WTC11 (cell line): ENCODE data around the gene MSH3. TPM values are rescaled to one million over a fixed set of nuclear protein-coding genes. Genes with fewer than 3 reads are reported as not detected.
A peak's percentile ranks its signal among the peaks of the same experiment; 100 is the strongest.

Experiments used
- ATAC-seq: fragments of 200-7000 bp; cut with Tn5 transposase; 2 replicates; pipeline ENCODE4 v1.10.0; 2021; ENCODE audit warnings: mild to moderate bottlenecking, moderate library complexity
- CTCF ChIA-PET: fragments of 300-600 bp; sonication (Branson Sonifier 250); formaldehyde crosslinking; loops from one replicate; lab custom pipeline; 2021; ENCODE audit warnings: antibody characterized with exemption; lab: Charles Lee
- POLR2A ChIA-PET: fragments of 350-600 bp; sonication (Branson Sonifier 250); formaldehyde crosslinking; loops from one replicate; lab custom pipeline; 2021; ENCODE audit warnings: antibody characterized with exemption; lab: Charles Lee
- DNase-seq: peaks from one replicate; pipeline ENCODE4 v3.0.0; 2021; ENCODE audit warnings: low spot score
- H3K27ac Mint-ChIP-seq: 2 replicates; pipeline ENCODE4 v1.8.0; 2021; ENCODE audit warnings: mixed read lengths
- H3K27me3 Mint-ChIP-seq: 2 replicates; pipeline ENCODE4 v1.8.0; 2021; ENCODE audit warnings: low read depth, mild to moderate bottlenecking, moderate library complexity, mixed read lengths
- H3K36me3 Mint-ChIP-seq: 2 replicates; pipeline ENCODE4 v1.8.0; 2021; ENCODE audit warnings: mixed read lengths
- H3K4me1 Mint-ChIP-seq: 2 replicates; pipeline ENCODE4 v1.8.0; 2022; ENCODE audit warnings: mixed read lengths
- H3K4me3 Mint-ChIP-seq: 2 replicates; pipeline ENCODE4 v1.8.0; 2021; ENCODE audit warnings: mild to moderate bottlenecking, moderate library complexity, mixed read lengths
- H3K9me3 Mint-ChIP-seq: 2 replicates; pipeline ENCODE4 v1.8.0; 2021; ENCODE audit warnings: mixed read lengths
- ATF1 ChIP-seq: sonication (generic); formaldehyde crosslinking; IDR thresholded peaks from 2 replicates; pipeline ENCODE4 v1.8.1; 2023; ENCODE audit warnings: mild to moderate bottlenecking, moderate library complexity, missing genetic modification reagents
- CREB1 ChIP-seq: sonication (generic); formaldehyde crosslinking; IDR thresholded peaks from 2 replicates; pipeline ENCODE4 v1.8.0; 2023; ENCODE audit warnings: mild to moderate bottlenecking, missing genetic modification reagents
- ELF4 ChIP-seq: sonication (generic); formaldehyde crosslinking; IDR thresholded peaks from 2 replicates; pipeline ENCODE4 v1.8.1; 2022; ENCODE audit warnings: low read depth, mild to moderate bottlenecking, moderate library complexity, missing genetic modification reagents
- EMX1 ChIP-seq: fragments of 250-450 bp; sonication (Bioruptor Pico); IDR thresholded peaks from 2 replicates; pipeline ENCODE4 v1.8.0; 2021; ENCODE audit warnings: mild to moderate bottlenecking
- GTF2I ChIP-seq: fragments of 250-450 bp; sonication (Bioruptor Pico); conservative IDR thresholded peaks from 2 replicates; pipeline ENCODE4 v1.4.0; 2021; ENCODE audit warnings: mild to moderate bottlenecking
- JAZF1 ChIP-seq: fragments of 250-450 bp; sonication (Bioruptor Pico); IDR thresholded peaks from 2 replicates; pipeline ENCODE4 v1.9.0; 2021; ENCODE audit warnings: moderate library complexity, mild to moderate bottlenecking, inconsistent platforms
- NFATC4 ChIP-seq: fragments of 250-450 bp; sonication (Bioruptor Pico); IDR thresholded peaks from 2 replicates; pipeline ENCODE4 v1.9.0; 2021; ENCODE audit warnings: mild to moderate bottlenecking
- TEAD4 ChIP-seq: sonication (generic); formaldehyde crosslinking; IDR thresholded peaks from 2 replicates; pipeline ENCODE4 v1.8.0; 2022; ENCODE audit warnings: mild to moderate bottlenecking, missing genetic modification reagents
- ZBTB21 ChIP-seq: sonication (generic); formaldehyde crosslinking; IDR thresholded peaks from 2 replicates; pipeline ENCODE4 v1.8.1; 2023; ENCODE audit warnings: mild to moderate bottlenecking, missing genetic modification reagents, borderline replicate concordance
- ZNF219 ChIP-seq: sonication (generic); formaldehyde crosslinking; IDR thresholded peaks from 2 replicates; pipeline ENCODE4 v1.8.0; 2023; ENCODE audit warnings: missing genetic modification reagents, mild to moderate bottlenecking, borderline replicate concordance
- ZNF263 ChIP-seq: sonication (generic); formaldehyde crosslinking; IDR thresholded peaks from 2 replicates; pipeline ENCODE4 v1.8.1; 2022; ENCODE audit warnings: low read depth, mild to moderate bottlenecking, moderate library complexity, missing genetic modification reagents
- ZNF396 ChIP-seq: fragments of 250-450 bp; sonication (Bioruptor Pico); IDR thresholded peaks from 2 replicates; pipeline ENCODE4 v1.8.0; 2021; ENCODE audit warnings: mild to moderate bottlenecking, moderate library complexity, borderline replicate concordance
- total RNA-seq: library from RNA; stranded (reverse); gene quantifications from 3 replicates; pipeline ENCODE4 v1.2.3, GENCODE V29; 2021
- TF ChIP-seq, protein P1 (sequence below): sonication (generic); formaldehyde crosslinking; IDR thresholded peaks from 2 replicates; pipeline ENCODE4 v1.8.0; 2023; ENCODE audit warnings: missing genetic modification reagents
- TF ChIP-seq, protein P2 (sequence below): sonication (generic); formaldehyde crosslinking; IDR thresholded peaks from 2 replicates; pipeline ENCODE4 v1.8.1; 2022; ENCODE audit warnings: mild to moderate bottlenecking, missing genetic modification reagents, moderate library complexity, borderline replicate concordance
- TF ChIP-seq, protein P3 (sequence below): sonication (generic); formaldehyde crosslinking; IDR thresholded peaks from 2 replicates; pipeline ENCODE4 v1.8.1; 2022; ENCODE audit warnings: low read depth, mild to moderate bottlenecking, moderate library complexity, missing genetic modification reagents, borderline replicate concordance
- TF ChIP-seq, protein P4 (sequence below): sonication (generic); formaldehyde crosslinking; IDR thresholded peaks from 2 replicates; pipeline ENCODE4 v1.8.1; 2023; ENCODE audit warnings: mild to moderate bottlenecking, missing genetic modification reagents
- TF ChIP-seq, protein P5 (sequence below): sonication (generic); formaldehyde crosslinking; IDR thresholded peaks from 2 replicates; pipeline ENCODE4 v1.8.0; 2022; ENCODE audit warnings: mild to moderate bottlenecking, missing genetic modification reagents

MSH3 gene
- total RNA-seq, 1 experiment from 2014 or later, result 14.6 TPM

DNA sequence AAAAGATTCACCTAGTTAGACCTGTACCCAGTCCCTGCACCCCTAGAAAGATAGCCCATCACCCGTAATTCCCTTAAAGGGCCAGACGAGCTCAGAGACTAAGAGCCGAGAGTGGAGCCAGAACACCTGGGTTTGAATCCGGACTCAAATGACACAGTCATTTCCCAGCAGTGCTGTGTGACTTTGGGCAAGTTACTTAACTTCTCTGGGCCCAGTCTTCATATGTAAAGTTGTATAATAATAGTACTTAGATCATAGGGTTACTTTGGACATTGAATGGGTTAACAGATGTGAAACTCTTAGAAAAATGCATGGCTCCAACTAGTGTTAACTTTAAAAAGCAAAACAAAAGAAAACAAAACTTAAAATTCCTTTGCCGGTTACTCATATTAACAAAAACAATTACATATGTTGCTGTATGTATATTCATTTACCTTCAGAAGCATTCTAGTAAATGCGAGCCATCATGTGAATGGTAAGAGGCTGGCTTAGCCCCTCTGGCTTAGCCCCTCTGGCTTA is 265.3 kb downstream of the MSH3 start:
- ChIA-PET CTCF (interaction anchor here (1.3 kb wide), 1 partner anchor 189 kb away, joined by 3 read pairs; no protein-coding TSS in a partner anchor), POLR2A (no interaction called here)
- Mint-ChIP-seq H3K36me3 (no peaks in the 10 kb centered on the region), H3K9me3 (peaks cover 8% of the 10 kb centered on the region; the same call in 1 of the 2 replicates), H3K4me3 (no peak overlapping the region), H3K4me1 (peaks cover 15% of the 10 kb centered on the region), H3K27ac (no peak overlapping the region), H3K27me3 (no peaks in the 10 kb centered on the region)
- no peak for ATAC-seq
- no peak for TF ChIP-seq TEAD4 (CRISPR knock-in tag)
- TF ChIP-seq GTF2I (CRISPR knock-in tag), result 0 out of 2 replicates have a peak, but pooled peaks have one; percentile 28
- no peak for DNase-seq

DNA sequence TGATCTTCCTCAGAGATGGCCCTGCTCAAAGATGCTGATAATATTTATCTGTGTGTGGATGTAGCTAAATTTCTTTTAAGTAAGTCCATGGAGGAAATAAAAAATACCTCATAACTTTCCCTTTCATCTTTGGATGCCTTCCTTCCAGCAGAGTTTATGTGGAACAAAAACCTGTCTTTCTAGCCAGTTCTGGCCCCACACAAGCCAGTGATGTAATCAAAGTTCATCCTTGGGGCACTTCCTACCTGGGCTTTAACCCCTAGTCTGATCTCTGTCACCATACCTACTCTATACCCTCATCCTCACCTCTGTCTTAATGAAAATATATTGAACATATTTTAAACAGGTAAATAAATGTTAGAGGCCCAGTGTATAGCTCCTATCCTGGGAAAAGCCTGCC is 265.9 kb downstream of the MSH3 start:
- TF ChIP-seq, protein P1, sequence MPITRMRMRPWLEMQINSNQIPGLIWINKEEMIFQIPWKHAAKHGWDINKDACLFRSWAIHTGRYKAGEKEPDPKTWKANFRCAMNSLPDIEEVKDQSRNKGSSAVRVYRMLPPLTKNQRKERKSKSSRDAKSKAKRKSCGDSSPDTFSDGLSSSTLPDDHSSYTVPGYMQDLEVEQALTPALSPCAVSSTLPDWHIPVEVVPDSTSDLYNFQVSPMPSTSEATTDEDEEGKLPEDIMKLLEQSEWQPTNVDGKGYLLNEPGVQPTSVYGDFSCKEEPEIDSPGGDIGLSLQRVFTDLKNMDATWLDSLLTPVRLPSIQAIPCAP (CRISPR knock-in tag), result no peak
- no peak for TF ChIP-seq GTF2I (CRISPR knock-in tag)
- TF ChIP-seq CREB1 (CRISPR knock-in tag), result no peak
- no peak for TF ChIP-seq TEAD4 (CRISPR knock-in tag)
- no peak for TF ChIP-seq ZNF263 (CRISPR knock-in tag)
- TF ChIP-seq ELF4 (CRISPR knock-in tag), result no peak
- TF ChIP-seq ZNF396, result no peak
- no peak for TF ChIP-seq ZBTB21 (CRISPR knock-in tag)
- TF ChIP-seq, protein P2, sequence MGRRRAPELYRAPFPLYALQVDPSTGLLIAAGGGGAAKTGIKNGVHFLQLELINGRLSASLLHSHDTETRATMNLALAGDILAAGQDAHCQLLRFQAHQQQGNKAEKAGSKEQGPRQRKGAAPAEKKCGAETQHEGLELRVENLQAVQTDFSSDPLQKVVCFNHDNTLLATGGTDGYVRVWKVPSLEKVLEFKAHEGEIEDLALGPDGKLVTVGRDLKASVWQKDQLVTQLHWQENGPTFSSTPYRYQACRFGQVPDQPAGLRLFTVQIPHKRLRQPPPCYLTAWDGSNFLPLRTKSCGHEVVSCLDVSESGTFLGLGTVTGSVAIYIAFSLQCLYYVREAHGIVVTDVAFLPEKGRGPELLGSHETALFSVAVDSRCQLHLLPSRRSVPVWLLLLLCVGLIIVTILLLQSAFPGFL, result no peak
- TF ChIP-seq, protein P3, sequence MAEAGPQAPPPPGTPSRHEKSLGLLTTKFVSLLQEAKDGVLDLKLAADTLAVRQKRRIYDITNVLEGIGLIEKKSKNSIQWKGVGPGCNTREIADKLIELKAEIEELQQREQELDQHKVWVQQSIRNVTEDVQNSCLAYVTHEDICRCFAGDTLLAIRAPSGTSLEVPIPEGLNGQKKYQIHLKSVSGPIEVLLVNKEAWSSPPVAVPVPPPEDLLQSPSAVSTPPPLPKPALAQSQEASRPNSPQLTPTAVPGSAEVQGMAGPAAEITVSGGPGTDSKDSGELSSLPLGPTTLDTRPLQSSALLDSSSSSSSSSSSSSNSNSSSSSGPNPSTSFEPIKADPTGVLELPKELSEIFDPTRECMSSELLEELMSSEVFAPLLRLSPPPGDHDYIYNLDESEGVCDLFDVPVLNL (CRISPR knock-in tag), result no peak
- no peak for TF ChIP-seq JAZF1 (CRISPR knock-in tag)
- TF ChIP-seq NFATC4 (CRISPR knock-in tag), result no peak
- TF ChIP-seq, all 79 proteins: peak for 0
- Mint-ChIP-seq H3K36me3 (no peaks in the 10 kb centered on the region), H3K27me3 (no peaks in the 10 kb centered on the region), H3K9me3 (peaks cover 8% of the 10 kb centered on the region; the same call in 1 of the 2 replicates), H3K4me1 (peaks cover 15% of the 10 kb centered on the region), H3K27ac (no peak overlapping the region), H3K4me3 (no peak overlapping the region)
- DNase-seq, result no peak
- no peak for ATAC-seq
- ChIA-PET POLR2A (no interaction called here), CTCF (no interaction called here)

DNA sequence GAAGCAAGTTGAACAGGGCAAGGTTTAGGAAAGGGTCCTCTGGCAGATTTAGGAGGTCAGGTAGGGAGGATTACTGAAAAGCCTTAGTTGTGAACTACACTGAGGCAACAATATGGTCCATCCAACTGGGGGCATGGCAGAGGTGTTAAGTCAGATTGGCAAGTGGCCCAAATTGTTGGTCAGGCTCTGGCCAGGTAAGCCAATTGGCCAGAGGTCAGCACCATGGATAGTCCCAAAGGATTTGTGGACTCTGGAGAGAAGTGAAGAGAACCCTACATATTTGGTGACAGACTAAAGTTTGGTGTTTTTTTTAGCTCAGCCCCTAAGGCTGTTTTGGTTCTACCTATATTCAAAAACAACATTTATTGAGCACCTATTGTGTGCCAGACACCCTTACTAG is 266.6 kb downstream of the MSH3 start:
- DNase-seq, result peak; percentile 29
- no peaks in the 10 kb centered on the region for H3K27me3 Mint-ChIP-seq
- peaks cover 15% of the 10 kb centered on the region for H3K4me1 Mint-ChIP-seq
- no peak overlapping the region for H3K4me3 Mint-ChIP-seq
- peaks cover 3% of the 10 kb centered on the region; the same call in 1 of the 2 replicates for H3K9me3 Mint-ChIP-seq
- POLR2A ChIA-PET, result no interaction called here
- no peaks in the 10 kb centered on the region for H3K36me3 Mint-ChIP-seq
- CTCF ChIA-PET, result no interaction called here
- no peak for TF ChIP-seq ZNF219 (CRISPR knock-in tag)
- no peak overlapping the region for H3K27ac Mint-ChIP-seq
- ATAC-seq, result peak; percentile 60

DNA sequence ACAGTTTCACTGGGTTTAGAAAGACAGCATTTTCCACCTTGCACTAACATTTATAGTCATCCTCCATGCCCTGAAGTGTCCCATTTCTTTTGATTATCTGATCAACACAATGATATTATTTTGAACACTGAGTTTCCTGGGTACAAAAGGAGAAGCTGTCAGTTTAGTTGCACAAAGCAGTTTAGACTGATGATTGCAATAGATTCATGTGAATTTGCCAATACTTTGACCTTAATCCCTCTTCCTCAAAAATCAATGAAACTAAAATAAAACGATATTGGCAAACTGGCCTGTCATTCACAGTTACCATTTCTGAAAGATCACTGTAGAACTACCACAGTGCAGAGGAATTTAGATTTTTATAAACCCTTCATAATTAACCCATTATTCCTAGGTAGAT is 271.5 kb downstream of the MSH3 start:
- Mint-ChIP-seq H3K4me1 (no peaks in the 10 kb centered on the region; the same call in 1 of the 2 replicates), H3K9me3 (0 out of 2 replicates have a peak, but pooled peaks cover 3% of the 10 kb centered on the region), H3K36me3 (no peaks in the 10 kb centered on the region)
- ATAC-seq, result no peak
- TF ChIP-seq, protein P4, sequence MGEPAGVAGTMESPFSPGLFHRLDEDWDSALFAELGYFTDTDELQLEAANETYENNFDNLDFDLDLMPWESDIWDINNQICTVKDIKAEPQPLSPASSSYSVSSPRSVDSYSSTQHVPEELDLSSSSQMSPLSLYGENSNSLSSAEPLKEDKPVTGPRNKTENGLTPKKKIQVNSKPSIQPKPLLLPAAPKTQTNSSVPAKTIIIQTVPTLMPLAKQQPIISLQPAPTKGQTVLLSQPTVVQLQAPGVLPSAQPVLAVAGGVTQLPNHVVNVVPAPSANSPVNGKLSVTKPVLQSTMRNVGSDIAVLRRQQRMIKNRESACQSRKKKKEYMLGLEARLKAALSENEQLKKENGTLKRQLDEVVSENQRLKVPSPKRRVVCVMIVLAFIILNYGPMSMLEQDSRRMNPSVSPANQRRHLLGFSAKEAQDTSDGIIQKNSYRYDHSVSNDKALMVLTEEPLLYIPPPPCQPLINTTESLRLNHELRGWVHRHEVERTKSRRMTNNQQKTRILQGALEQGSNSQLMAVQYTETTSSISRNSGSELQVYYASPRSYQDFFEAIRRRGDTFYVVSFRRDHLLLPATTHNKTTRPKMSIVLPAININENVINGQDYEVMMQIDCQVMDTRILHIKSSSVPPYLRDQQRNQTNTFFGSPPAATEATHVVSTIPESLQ (CRISPR knock-in tag), result no peak
- TF ChIP-seq EMX1 (CRISPR knock-in tag) (no peak), ATF1 (no peak)
- TF ChIP-seq, protein P5, sequence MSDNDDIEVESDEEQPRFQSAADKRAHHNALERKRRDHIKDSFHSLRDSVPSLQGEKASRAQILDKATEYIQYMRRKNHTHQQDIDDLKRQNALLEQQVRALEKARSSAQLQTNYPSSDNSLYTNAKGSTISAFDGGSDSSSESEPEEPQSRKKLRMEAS (CRISPR knock-in tag), result no peak
- TF ChIP-seq, all 79 proteins: peak for 0
- Mint-ChIP-seq H3K4me3 (no peak overlapping the region), H3K27ac (no peak overlapping the region), H3K27me3 (no peaks in the 10 kb centered on the region)
- CTCF ChIA-PET, result no interaction called here
- POLR2A ChIA-PET, result no interaction called here
- DNase-seq, result no peak
